MM.1S (cell line): ENCODE measurements around the gene RHBDL1.

Experiments used
- EZH2 ChIP-seq: fragments of 300-600 bp; sonication (generic); optimal IDR thresholded peaks from 2 replicates; pipeline ENCODE3; 2017; ENCODE audit warnings: low read depth, mild to moderate bottlenecking, antibody characterized with exemption, low read length, mixed read lengths
- EZH2phosphoT487 ChIP-seq: fragments of 300-600 bp; sonication (generic); IDR thresholded peaks from 2 replicates; pipeline ENCODE4 v1.6.1; 2018; ENCODE audit warnings: antibody characterized with exemption, low read length
- TF ChIP-seq, protein P1 (sequence below): fragments of 300-600 bp; sonication (generic); IDR thresholded peaks from 2 replicates; pipeline ENCODE4 v1.5.1; 2016; ENCODE audit warnings: antibody characterized with exemption, low read length, mixed read lengths

DNA sequence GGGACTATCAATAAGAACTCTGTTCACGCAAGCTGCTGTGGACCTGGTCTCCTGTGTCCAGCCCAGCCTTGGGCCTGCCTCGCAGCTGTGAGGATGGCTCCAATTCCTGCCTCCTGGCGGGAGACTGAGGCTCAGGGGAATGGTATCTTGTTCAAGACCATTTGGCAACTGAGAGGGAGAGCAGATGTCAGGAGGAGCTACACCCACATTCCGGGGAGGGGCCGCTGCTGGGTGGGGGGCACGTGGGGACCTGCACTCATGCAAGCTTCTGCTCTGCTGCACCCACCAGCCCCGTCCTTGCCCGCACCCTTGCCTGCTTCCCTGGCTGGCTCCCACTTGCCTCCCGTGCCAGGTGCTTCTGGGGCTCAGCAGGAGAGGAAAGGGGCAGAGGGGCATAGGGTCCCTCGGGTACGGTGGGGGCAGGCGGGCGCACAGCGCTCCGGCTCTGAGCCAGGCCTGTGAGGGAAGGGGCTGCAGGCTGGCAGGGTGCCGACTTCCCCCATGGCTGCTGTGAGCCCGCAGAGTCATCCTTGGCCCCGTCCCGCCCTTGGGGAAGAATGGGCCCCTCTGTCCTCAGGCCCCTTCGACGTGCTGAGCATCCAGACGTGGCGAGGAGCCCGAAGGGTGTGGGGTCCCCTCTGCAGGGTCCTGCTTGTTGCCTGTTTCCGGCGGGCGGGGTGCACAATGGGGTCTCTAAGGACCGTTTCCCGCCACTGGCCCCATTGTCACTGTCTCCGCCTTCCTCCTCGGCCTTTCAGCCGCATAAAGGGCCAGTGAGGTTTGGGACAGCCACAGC is 42.2 kb downstream of the RHBDL1 start:
- TF ChIP-seq, protein P1, sequence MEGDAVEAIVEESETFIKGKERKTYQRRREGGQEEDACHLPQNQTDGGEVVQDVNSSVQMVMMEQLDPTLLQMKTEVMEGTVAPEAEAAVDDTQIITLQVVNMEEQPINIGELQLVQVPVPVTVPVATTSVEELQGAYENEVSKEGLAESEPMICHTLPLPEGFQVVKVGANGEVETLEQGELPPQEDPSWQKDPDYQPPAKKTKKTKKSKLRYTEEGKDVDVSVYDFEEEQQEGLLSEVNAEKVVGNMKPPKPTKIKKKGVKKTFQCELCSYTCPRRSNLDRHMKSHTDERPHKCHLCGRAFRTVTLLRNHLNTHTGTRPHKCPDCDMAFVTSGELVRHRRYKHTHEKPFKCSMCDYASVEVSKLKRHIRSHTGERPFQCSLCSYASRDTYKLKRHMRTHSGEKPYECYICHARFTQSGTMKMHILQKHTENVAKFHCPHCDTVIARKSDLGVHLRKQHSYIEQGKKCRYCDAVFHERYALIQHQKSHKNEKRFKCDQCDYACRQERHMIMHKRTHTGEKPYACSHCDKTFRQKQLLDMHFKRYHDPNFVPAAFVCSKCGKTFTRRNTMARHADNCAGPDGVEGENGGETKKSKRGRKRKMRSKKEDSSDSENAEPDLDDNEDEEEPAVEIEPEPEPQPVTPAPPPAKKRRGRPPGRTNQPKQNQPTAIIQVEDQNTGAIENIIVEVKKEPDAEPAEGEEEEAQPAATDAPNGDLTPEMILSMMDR: no peak
- TF ChIP-seq EZH2: no peak
- TF ChIP-seq EZH2phosphoT487: no peak
